ENCODE data around the gene MNAT1. TPM values are rescaled to one million over a fixed set of nuclear protein-coding genes. Genes with fewer than 3 reads are reported as not detected.
"Not testable (repeated sequence)": the region's sequence is repeated elsewhere in the genome, so short reads cannot be mapped to it uniquely, and the experiment has no call there.

The MNAT1 gene
- total and polyA plus RNA-seq, 9 donors, result 43.7 to 102 (median 49.4) TPM

DNA sequence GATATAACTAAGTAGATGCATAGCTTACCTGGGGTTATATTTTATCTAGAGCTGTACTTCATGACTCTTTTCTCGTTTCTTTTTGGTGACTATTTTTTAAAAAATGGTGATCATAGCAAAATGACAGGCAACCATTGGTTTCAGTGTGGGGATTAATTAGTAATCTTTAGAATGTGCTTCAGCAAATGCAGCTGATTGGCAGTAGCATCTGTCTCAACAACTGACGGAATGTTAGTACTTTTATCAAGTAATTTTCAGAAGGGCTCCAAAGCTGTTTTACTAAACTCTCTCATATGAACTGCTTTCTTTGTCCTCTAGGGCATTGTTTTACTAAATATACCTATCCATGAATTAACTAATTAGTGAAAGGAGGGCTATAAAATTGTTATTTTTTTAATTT, 128.7 kb downstream of the MNAT1 start:
- peak overlapping the region; percentile 4 for H3K4me3 ChIP-seq (ENCODE audit: low read length)
- H3K36me3 ChIP-seq (ENCODE audit: control insufficient read depth, insufficient read depth, low read length), result peaks cover 2% of the 10 kb centered on the region
- no peaks in the 10 kb centered on the region for H3K27me3 ChIP-seq (ENCODE audit: control insufficient read depth, insufficient read depth, low read length)
- peaks cover 2% of the 10 kb centered on the region for H3K4me1 ChIP-seq (ENCODE audit: control insufficient read depth, insufficient read depth, low read length)
- no peaks in the 10 kb centered on the region for H3K9me3 ChIP-seq (replicated peaks; ENCODE audit: control insufficient read depth, low read depth, low read length)
- H3K27ac ChIP-seq (ENCODE audit: low read length), result peak overlapping the region; percentile 59
- peak; percentile 80 for DNase-seq
- no CpG with 5 or more reads among the region's 2 CpGs for WGBS (ENCODE audit: insufficient coverage)

DNA sequence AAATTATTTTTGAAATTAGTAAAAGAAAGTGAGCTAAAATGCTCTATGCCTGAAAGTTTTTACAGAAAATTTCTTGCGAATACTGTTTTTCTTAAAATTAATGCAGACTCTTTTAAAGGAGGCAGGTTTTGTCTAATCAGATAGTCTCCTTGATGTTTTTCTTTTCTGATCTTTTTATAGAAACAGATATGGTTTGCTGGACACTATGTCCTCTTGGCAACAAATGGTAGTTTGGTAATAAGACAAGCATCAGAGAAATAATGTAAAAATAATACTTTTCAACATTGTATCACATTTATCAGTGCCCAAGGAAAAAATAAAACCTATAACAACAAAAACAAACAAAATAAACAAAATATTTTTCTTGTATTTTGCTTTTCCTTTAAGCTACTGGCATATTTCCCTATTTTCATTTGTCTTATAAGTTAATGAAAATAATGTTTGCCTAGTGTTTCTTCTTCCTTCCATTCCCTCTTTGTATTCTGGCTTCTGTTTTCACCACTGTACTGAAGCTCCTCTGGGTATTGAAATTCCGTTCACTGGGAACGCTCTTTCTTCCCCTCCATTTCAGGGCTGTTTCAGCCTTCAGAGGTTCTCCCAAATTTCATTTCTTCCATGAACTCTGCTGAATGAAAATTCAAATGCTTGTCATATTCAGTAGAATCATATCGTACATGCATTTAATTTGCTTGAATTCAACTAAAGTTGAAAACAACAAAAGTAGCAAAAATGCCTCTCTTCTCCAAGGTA, 131.0 kb downstream of the MNAT1 start:
- no peaks in the 10 kb centered on the region for H3K36me3 ChIP-seq (ENCODE audit: control insufficient read depth, insufficient read depth, low read length)
- H3K4me3 ChIP-seq (ENCODE audit: low read length), result no peak overlapping the region
- H3K27ac ChIP-seq (ENCODE audit: low read length), result peak overlapping the region; percentile 76
- no peaks in the 10 kb centered on the region for H3K27me3 ChIP-seq (ENCODE audit: control insufficient read depth, insufficient read depth, low read length)
- peaks cover 2% of the 10 kb centered on the region for H3K4me1 ChIP-seq (ENCODE audit: control insufficient read depth, insufficient read depth, low read length)
- no peaks in the 10 kb centered on the region for H3K9me3 ChIP-seq (replicated peaks; ENCODE audit: control insufficient read depth, low read depth, low read length)
- peak; percentile 46 for DNase-seq
- 14% methylated on average over 2 of the region's 4 CpGs for WGBS (ENCODE audit: insufficient coverage)

DNA sequence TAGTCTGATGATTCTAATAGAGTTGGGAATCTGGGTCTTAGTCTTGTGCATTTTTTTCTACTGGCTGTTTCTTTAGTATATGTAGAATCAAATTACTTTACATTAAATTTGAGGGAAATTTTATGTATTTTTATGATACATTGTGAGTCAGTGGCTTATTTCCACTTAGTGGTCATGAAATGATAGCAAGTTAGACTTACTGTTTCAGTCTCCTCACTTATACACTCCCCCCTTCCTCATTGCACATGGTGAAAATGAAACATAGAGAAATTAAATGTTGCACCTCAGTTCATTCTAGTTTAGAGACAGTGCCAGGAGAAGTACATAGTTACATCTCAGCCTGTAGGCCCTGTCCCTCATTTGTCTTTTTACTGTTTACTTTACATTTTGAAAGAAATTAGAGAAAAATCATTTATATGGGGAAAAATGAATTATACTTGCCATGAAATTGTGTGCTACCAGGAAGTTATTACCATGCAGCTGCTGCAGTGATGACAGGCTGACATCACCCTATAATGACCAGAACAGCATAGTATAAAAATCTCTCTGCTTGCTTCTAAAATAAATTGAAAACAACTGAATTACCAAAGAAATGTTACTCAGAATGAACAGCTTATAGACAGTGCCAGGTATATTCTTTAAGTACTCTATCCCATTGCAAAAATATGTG, 133.1 kb downstream of the MNAT1 start:
- Histone ChIP-seq H3K36me3 (ENCODE audit: control insufficient read depth, insufficient read depth, low read length) (no peaks in the 10 kb centered on the region), H3K9me3 (replicated peaks; ENCODE audit: control insufficient read depth, low read depth, low read length) (no peaks in the 10 kb centered on the region), H3K4me3 (ENCODE audit: low read length) (no peak overlapping the region), H3K27me3 (ENCODE audit: control insufficient read depth, insufficient read depth, low read length) (no peaks in the 10 kb centered on the region), H3K27ac (ENCODE audit: low read length) (peak overlapping the region; percentile 76), H3K4me1 (ENCODE audit: control insufficient read depth, insufficient read depth, low read length) (peaks cover 2% of the 10 kb centered on the region)
- DNase-seq, result peak; percentile 67

DNA sequence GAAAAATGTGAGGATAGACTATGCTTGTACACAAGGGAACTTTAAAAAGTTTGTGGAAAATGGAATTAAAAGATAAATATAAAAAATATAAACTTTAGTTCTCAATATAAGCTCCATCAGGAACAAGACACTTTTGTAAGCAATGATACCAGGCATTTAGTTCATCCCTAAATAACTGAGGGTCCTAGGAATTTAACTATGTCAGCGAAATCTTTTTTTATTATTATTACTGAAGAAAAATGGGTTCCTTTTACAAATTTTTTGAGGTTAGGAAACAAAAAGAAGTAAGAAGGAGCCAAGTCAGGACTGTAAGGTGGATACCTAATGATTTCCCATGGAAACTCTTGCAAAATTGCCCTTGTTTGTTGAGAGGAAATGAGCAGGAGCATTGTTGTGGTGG, 143.6 kb downstream of the MNAT1 start:
- Histone ChIP-seq H3K27ac (ENCODE audit: low read length) (no peak overlapping the region), H3K36me3 (ENCODE audit: control insufficient read depth, insufficient read depth, low read length) (no peaks in the 10 kb centered on the region), H3K27me3 (ENCODE audit: control insufficient read depth, insufficient read depth, low read length) (no peaks in the 10 kb centered on the region), H3K4me3 (ENCODE audit: low read length) (no peak overlapping the region), H3K4me1 (ENCODE audit: control insufficient read depth, insufficient read depth, low read length) (no peaks in the 10 kb centered on the region), H3K9me3 (replicated peaks; ENCODE audit: control insufficient read depth, low read depth, low read length) (peaks cover 2% of the 10 kb centered on the region)
- WGBS (ENCODE audit: insufficient coverage), result no CpG with 5 or more reads among the region's 1 CpG
- no peak for DNase-seq

DNA sequence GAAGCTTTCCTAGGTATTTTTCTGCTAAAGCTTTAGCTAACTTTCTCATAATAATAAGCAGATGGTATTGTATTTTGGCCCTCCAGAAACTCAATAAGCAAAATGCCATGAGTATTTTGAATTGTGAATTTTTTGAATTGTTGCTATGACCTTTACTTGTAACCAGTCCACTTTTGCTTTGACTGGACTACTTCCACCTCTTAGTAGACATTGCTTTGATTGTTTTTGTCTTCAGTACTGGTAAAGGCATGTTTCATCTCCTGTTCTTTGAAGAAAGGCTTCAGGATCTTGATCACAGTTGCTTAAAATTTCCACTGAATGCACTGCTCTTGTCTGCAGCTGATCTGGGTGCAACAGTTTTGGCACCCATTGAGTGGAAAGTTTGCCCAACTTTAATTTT, 144.0 kb downstream of the MNAT1 start:
- H3K4me3 ChIP-seq (ENCODE audit: low read length), result no peak overlapping the region
- H3K27ac ChIP-seq (ENCODE audit: low read length), result no peak overlapping the region
- DNase-seq, result no peak
- peaks cover 2% of the 10 kb centered on the region for H3K9me3 ChIP-seq (replicated peaks; ENCODE audit: control insufficient read depth, low read depth, low read length)
- H3K4me1 ChIP-seq (ENCODE audit: control insufficient read depth, insufficient read depth, low read length), result no peaks in the 10 kb centered on the region
- no peaks in the 10 kb centered on the region for H3K27me3 ChIP-seq (ENCODE audit: control insufficient read depth, insufficient read depth, low read length)
- no peaks in the 10 kb centered on the region for H3K36me3 ChIP-seq (ENCODE audit: control insufficient read depth, insufficient read depth, low read length)

DNA sequence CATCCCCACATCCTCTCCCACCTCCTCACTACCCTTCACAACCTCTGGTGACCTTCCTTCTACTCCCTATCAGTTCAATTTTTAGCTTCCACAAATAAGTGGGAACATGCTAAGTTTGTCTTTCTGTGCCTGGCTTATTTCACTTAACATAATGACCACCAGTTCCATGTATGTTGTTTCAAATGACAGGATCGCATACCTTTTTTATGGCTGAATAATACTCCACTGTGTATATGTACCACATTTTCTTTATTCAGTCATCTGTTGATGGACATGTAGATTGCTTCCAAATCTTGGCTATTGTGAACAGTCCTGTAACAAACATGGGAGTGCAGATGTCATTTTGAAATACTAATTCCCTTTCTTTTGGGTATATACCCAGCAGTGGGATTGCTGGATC, 147.7 kb downstream of the MNAT1 start:
- DNase-seq, result no peak
- H3K4me1 ChIP-seq (ENCODE audit: control insufficient read depth, insufficient read depth, low read length), result no peaks in the 10 kb centered on the region
- H3K9me3 ChIP-seq (replicated peaks; ENCODE audit: control insufficient read depth, low read depth, low read length), result peaks cover 15% of the 10 kb centered on the region
- H3K36me3 ChIP-seq (ENCODE audit: control insufficient read depth, insufficient read depth, low read length), result no peaks in the 10 kb centered on the region
- no CpG with 5 or more reads among the region's 1 CpG for WGBS (ENCODE audit: insufficient coverage)
- H3K4me3 ChIP-seq (ENCODE audit: low read length), result no peak overlapping the region
- no peaks in the 10 kb centered on the region for H3K27me3 ChIP-seq (ENCODE audit: control insufficient read depth, insufficient read depth, low read length)
- no peak overlapping the region for H3K27ac ChIP-seq (ENCODE audit: low read length)

DNA sequence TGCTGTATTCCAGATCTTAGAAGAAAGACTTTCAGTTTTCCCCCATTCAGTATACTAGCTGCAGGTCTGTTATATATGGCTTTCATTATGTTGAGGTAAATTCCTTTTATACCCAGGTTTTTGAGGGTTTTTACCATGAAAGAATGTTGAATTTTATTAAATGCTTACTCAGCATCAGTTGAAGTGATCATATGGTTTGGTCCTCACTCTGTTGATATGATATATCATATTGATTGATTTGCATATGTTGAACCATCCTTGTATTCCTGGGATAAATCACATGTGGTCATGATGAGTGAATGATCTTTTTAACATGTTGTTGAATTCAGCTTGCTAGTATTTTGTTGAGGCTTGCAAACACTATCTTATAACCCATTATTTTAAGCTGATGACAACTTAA, 149.6 kb downstream of the MNAT1 start:
- Histone ChIP-seq H3K4me3 (ENCODE audit: low read length) (no peak overlapping the region), H3K27ac (ENCODE audit: low read length) (no peak overlapping the region), H3K4me1 (ENCODE audit: control insufficient read depth, insufficient read depth, low read length) (no peaks in the 10 kb centered on the region), H3K36me3 (ENCODE audit: control insufficient read depth, insufficient read depth, low read length) (no peaks in the 10 kb centered on the region), H3K27me3 (ENCODE audit: control insufficient read depth, insufficient read depth, low read length) (no peaks in the 10 kb centered on the region), H3K9me3 (replicated peaks; ENCODE audit: control insufficient read depth, low read depth, low read length) (peaks cover 15% of the 10 kb centered on the region)
- DNase-seq, result no peak

DNA sequence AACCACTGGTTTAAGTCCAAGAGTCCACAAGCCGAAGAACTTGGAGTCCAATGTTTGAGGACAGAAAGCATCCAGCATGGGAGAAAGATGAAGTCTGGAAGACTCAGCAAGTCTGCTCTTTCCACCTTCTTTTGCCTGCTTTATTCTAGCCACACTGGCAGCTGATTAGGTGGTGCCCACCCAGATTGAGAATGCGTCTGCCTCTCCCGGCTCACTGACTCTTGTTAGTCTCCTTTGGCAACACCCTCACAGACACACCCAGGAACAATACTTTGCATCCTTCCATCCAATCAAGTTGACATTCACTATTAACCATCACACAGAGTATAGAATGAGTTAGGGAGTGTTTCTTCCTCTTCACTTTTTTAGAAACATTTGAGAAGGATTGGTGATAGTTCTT, 156.1 kb downstream of the MNAT1 start:
- not testable (repeated sequence) for DNase-seq; H3K4me3 ChIP-seq (ENCODE audit: low read length); H3K27ac ChIP-seq (ENCODE audit: low read length); H3K36me3 ChIP-seq (ENCODE audit: control insufficient read depth, insufficient read depth, low read length); H3K27me3 ChIP-seq (ENCODE audit: control insufficient read depth, insufficient read depth, low read length); H3K4me1 ChIP-seq (ENCODE audit: control insufficient read depth, insufficient read depth, low read length); H3K9me3 ChIP-seq (replicated peaks; ENCODE audit: control insufficient read depth, low read depth, low read length)
- WGBS (ENCODE audit: insufficient coverage), result 100% methylated on average over 1 of the region's 3 CpGs

DNA sequence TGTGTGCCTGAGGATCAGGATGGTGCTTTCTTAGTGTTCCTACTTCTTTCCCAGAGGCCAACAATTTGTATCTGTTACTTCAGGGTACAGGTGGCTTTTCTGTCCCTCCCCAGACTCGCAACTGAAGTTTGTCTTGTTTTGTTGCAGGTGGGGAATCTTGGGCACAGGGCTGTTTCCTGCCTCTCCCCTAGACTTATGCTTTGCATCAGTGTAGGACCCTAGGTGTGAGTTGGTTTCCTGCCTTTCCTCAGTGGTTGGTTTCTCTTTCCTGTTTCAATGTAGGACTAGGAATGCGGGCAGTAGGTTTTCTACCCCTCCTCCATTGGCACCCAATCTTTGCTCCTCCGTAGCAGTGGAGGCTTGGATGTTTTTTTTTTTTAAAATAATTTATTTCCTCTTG, 159.3 kb downstream of the MNAT1 start:
- DNase-seq, result no peak
- Histone ChIP-seq H3K9me3 (replicated peaks; ENCODE audit: control insufficient read depth, low read depth, low read length) (peaks cover 3% of the 10 kb centered on the region), H3K4me3 (ENCODE audit: low read length) (no peak overlapping the region), H3K4me1 (ENCODE audit: control insufficient read depth, insufficient read depth, low read length) (no peaks in the 10 kb centered on the region), H3K36me3 (ENCODE audit: control insufficient read depth, insufficient read depth, low read length) (no peaks in the 10 kb centered on the region), H3K27me3 (ENCODE audit: control insufficient read depth, insufficient read depth, low read length) (no peaks in the 10 kb centered on the region), H3K27ac (ENCODE audit: low read length) (no peak overlapping the region)
- no CpG with 5 or more reads among the region's 3 CpGs for WGBS (ENCODE audit: insufficient coverage)

DNA sequence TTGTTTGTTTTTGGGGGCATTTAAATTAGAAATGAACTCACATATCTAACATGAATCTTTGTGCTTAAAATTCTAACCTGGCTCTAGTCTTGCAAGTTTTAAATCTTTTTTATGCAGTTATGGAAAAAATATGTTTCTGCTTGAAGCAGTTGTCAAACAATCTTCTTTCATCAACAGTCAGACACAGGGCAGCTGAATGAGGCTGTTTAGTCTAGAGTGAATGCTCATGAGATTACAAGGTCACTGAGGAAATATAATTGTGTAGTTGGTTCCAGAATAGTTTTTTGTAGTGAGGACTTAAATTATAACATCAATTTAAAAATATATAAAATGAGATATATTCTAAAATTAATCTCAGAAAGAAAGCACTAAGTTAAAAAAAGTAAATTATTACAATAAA, 169.8 kb downstream of the MNAT1 start:
- Histone ChIP-seq H3K4me1 (ENCODE audit: control insufficient read depth, insufficient read depth, low read length) (no peaks in the 10 kb centered on the region), H3K4me3 (ENCODE audit: low read length) (no peak overlapping the region), H3K27me3 (ENCODE audit: control insufficient read depth, insufficient read depth, low read length) (no peaks in the 10 kb centered on the region), H3K36me3 (ENCODE audit: control insufficient read depth, insufficient read depth, low read length) (no peaks in the 10 kb centered on the region), H3K27ac (ENCODE audit: low read length) (no peak overlapping the region), H3K9me3 (replicated peaks; ENCODE audit: control insufficient read depth, low read depth, low read length) (no peaks in the 10 kb centered on the region)
- peak; percentile 27 for DNase-seq

DNA sequence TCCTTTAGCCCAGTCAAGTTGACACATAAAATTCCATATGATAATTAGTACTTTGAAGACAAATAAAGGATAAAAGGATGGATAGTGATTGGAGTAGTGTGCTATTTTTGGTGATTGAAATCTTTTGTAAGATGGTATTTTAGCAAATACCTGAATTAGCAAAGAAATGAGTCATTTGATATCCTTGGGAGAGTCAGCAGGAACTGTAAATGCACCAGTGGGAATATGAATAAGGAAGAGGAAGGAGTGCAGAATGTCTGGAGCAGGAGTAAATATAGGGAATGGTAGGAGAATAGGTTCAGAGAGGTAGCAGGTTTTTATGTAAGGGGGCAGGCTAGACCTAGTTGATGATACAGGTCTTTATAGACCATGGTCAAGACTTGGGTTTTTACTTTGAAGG, 171.4 kb downstream of the MNAT1 start:
- H3K27ac ChIP-seq (ENCODE audit: low read length), result no peak overlapping the region

More for the DNA sequence above, 171.4 kb downstream of the MNAT1 start:
- DNase-seq, result no peak
- Histone ChIP-seq H3K4me1 (ENCODE audit: control insufficient read depth, insufficient read depth, low read length) (no peaks in the 10 kb centered on the region), H3K27me3 (ENCODE audit: control insufficient read depth, insufficient read depth, low read length) (no peaks in the 10 kb centered on the region), H3K4me3 (ENCODE audit: low read length) (no peak overlapping the region), H3K36me3 (ENCODE audit: control insufficient read depth, insufficient read depth, low read length) (no peaks in the 10 kb centered on the region), H3K9me3 (replicated peaks; ENCODE audit: control insufficient read depth, low read depth, low read length) (no peaks in the 10 kb centered on the region)

Data from muscle of leg (tissue), 11 donors.